ENCODE results near the gene CDC42BPA.
"Not testable (repeated sequence)": the region's sequence is repeated elsewhere in the genome, so short reads cannot be mapped to it uniquely, and the experiment has no call there.

The CDC42BPA gene

GRCh38 chr1:227111782-227112181 is 206.5 kb downstream of the CDC42BPA start:
- no peak for DNase-seq
- intact Hi-C loops (cut with DNase I): no loop called here

- DNase-seq; intact Hi-C loops (cut with DNase I): not testable (repeated sequence)
Measured at GRCh38 chr1:227105291-227105690, 213.0 kb downstream of the CDC42BPA start.

GRCh38 chr1:227102056-227102455 is 216.2 kb downstream of the CDC42BPA start:
- DNase-seq: no peak
- intact Hi-C loops (cut with DNase I): no loop called here

- no peak for DNase-seq
Measured at GRCh38 chr1:227094249-227094966, 223.9 kb downstream of the CDC42BPA start.

GRCh38 chr1:227093309-227093708 is 225.0 kb downstream of the CDC42BPA start:
- intact Hi-C loops (cut with DNase I): no loop called here
- no peak for DNase-seq

More at GRCh38 chr1:227094249-227094966, 223.9 kb downstream of the CDC42BPA start:
- intact Hi-C loops (cut with DNase I): no loop called here

GRCh38 chr1:227092069-227092468 is 226.2 kb downstream of the CDC42BPA start:
- intact Hi-C loops (cut with DNase I): no loop called here
- no peak for DNase-seq

GRCh38 chr1:227086636-227087035 is 231.7 kb downstream of the CDC42BPA start:
- intact Hi-C loops (cut with DNase I): no loop called here
- no peak for DNase-seq

GRCh38 chr1:227082999-227083746 is 235.1 kb downstream of the CDC42BPA start:
- no peak for DNase-seq
- intact Hi-C loops (cut with DNase I): no loop called here

GRCh38 chr1:227077783-227078182 is 240.5 kb downstream of the CDC42BPA start:
- intact Hi-C loops (cut with DNase I): no loop called here
- no peak for DNase-seq

- no peak for DNase-seq
Measured at GRCh38 chr1:227073786-227074185, 244.5 kb downstream of the CDC42BPA start.

GRCh38 chr1:227072991-227073390 is 245.3 kb downstream of the CDC42BPA start:
- intact Hi-C loops (cut with DNase I): no loop called here

More at GRCh38 chr1:227073786-227074185, 244.5 kb downstream of the CDC42BPA start:
- intact Hi-C loops (cut with DNase I): no loop called here

GRCh38 chr1:227071895-227072587 is 246.3 kb downstream of the CDC42BPA start:
- no peak for DNase-seq
- intact Hi-C loops (cut with DNase I): no loop called here

More at GRCh38 chr1:227072991-227073390, 245.3 kb downstream of the CDC42BPA start:
- no peak for DNase-seq

GRCh38 chr1:227070638-227071285 is 247.5 kb downstream of the CDC42BPA start:
- intact Hi-C loops (cut with DNase I): no loop called here
- no peak for DNase-seq

- intact Hi-C loops (cut with DNase I): no loop called here
- DNase-seq: no peak
Measured at GRCh38 chr1:227069490-227069889, 248.8 kb downstream of the CDC42BPA start.

- intact Hi-C loops (cut with DNase I): no loop called here
- no peak for DNase-seq
Measured at GRCh38 chr1:227068883-227069282, 249.4 kb downstream of the CDC42BPA start.

GRCh38 chr1:227066999-227067398 is 251.3 kb downstream of the CDC42BPA start:
- intact Hi-C loops (cut with DNase I): no loop called here
- peak in 30 of 42 donors; percentile 8 to 60 (median 24) for DNase-seq

- intact Hi-C loops (cut with DNase I): no loop called here
- DNase-seq: no peak
Measured at GRCh38 chr1:227065311-227065710, 253.0 kb downstream of the CDC42BPA start.

GRCh38 chr1:227062306-227062705 is 256.0 kb downstream of the CDC42BPA start:
- intact Hi-C loops (cut with DNase I): no loop called here
- DNase-seq: no peak

GRCh38 chr1:227059076-227059475 is 259.2 kb downstream of the CDC42BPA start:
- intact Hi-C loops (cut with DNase I): no loop called here
- DNase-seq: no peak

Measured in head of caudate nucleus (tissue), 42 donors.